Measurements from ENCODE around the gene PPP1R26.

DNA sequence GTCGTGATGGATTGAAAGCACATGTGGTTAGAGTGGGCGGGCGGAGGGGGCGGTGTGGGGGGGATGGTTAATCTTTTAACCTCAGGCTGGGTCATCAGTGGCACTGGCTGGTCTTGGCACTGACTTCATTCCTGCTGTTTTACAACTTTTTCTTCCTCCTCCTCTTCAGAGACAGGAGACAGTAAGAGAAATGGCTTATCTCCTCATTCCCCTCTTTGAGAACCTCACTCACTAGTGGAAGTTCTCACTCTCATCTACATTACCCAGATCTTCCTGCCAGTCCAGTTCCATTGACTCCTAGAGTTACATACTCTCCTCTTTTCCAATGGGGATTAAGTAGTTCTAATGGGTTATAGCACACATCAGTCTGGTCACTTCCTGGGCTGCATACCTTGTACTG, 42.3 kb upstream of the PPP1R26 start:
- no peak for TF ChIP-seq POLR2A (IDR thresholded peaks at IDR 0.05; ENCODE audit: low read depth)
- TF ChIP-seq, protein P1, sequence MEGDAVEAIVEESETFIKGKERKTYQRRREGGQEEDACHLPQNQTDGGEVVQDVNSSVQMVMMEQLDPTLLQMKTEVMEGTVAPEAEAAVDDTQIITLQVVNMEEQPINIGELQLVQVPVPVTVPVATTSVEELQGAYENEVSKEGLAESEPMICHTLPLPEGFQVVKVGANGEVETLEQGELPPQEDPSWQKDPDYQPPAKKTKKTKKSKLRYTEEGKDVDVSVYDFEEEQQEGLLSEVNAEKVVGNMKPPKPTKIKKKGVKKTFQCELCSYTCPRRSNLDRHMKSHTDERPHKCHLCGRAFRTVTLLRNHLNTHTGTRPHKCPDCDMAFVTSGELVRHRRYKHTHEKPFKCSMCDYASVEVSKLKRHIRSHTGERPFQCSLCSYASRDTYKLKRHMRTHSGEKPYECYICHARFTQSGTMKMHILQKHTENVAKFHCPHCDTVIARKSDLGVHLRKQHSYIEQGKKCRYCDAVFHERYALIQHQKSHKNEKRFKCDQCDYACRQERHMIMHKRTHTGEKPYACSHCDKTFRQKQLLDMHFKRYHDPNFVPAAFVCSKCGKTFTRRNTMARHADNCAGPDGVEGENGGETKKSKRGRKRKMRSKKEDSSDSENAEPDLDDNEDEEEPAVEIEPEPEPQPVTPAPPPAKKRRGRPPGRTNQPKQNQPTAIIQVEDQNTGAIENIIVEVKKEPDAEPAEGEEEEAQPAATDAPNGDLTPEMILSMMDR (IDR thresholded peaks at IDR 0.05), result no peak

Measured in esophagus muscularis mucosa (tissue), 3 donors.